Measurements from ENCODE around the gene ACSM6.

DNA sequence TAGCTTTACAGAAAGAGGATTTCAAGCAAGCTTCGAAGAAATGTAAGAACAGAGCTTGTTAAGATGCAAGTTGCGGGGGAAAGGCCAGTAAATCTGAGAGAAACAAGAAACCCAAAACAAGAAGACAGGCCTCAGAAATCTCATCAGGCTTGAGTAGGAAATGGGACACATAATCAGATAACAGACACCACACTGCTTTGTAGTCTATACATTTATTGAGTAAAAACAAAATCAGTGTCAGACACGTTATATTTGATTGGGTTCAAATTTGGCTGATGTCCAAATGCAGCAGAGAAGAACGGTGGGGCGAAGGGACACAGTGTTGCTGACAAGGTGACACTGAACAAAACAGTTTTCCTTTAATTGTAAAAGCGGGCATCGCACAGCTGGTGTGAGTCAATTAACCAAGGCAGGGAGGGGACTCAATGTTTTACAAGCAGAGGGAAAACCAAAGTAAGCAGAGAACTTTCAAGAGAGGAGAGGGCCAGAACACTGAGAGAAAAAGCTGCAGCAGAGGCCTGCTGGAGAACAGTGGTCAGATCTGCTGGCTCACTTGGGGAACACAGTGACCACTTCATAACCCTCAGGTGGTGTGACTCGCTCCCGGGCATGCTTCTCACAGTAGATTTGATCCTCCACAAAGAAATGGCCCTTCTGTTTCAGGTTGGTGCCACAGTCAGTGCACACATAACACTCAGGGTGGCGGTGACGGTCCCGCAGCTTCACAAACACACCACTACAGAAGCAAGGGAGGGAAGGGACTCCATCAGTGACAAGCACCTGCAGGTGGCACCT lies 43.5 kb downstream of the ACSM6 start:
- TF ChIP-seq, protein P1, sequence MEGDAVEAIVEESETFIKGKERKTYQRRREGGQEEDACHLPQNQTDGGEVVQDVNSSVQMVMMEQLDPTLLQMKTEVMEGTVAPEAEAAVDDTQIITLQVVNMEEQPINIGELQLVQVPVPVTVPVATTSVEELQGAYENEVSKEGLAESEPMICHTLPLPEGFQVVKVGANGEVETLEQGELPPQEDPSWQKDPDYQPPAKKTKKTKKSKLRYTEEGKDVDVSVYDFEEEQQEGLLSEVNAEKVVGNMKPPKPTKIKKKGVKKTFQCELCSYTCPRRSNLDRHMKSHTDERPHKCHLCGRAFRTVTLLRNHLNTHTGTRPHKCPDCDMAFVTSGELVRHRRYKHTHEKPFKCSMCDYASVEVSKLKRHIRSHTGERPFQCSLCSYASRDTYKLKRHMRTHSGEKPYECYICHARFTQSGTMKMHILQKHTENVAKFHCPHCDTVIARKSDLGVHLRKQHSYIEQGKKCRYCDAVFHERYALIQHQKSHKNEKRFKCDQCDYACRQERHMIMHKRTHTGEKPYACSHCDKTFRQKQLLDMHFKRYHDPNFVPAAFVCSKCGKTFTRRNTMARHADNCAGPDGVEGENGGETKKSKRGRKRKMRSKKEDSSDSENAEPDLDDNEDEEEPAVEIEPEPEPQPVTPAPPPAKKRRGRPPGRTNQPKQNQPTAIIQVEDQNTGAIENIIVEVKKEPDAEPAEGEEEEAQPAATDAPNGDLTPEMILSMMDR (IDR thresholded peaks at IDR 0.05) = no peak
- TF ChIP-seq ZFX (IDR thresholded peaks at IDR 0.05; ENCODE audit: borderline replicate concordance) = no peak
